Fibroblast of villous mesenchyme (primary cell): ENCODE data around the gene FAAP100. TPM values are rescaled to one million over a fixed set of nuclear protein-coding genes. Genes with fewer than 3 reads are reported as not detected.

Experiments
- DNase-seq: peaks from one replicate; pipeline ENCODE4 v3.0.0-alpha.2; 2010; ENCODE audit warnings: low read depth
- H3K4me3 ChIP-seq: 2 replicates; pipeline ENCODE4 v1.5.1; 2011; ENCODE audit warnings: low read depth, mild to moderate bottlenecking, low read length
- CTCF ChIP-seq: IDR thresholded peaks from 2 replicates; pipeline ENCODE4 v1.5.1; 2012; ENCODE audit warnings: low read depth, mild to moderate bottlenecking, low read length; ENCODE audit not compliant: insufficient read depth
- total RNA-seq: library from RNA; depleted of rRNA; stranded (reverse); fragments of >200 nt; gene quantifications from 2 replicates; pipeline ENCODE4 v1.2.3, GENCODE V29; 2012

Gene FAAP100
- total RNA-seq, 1 donor = 27.6 TPM

GRCh38 chr17:81529437-81529803 lies 22.7 kb downstream of the FAAP100 start:
- no peak for DNase-seq
- no peak for TF ChIP-seq CTCF
- no peak overlapping the region for H3K4me3 ChIP-seq

- TF ChIP-seq CTCF = no peak
- no peak overlapping the region for H3K4me3 ChIP-seq
- DNase-seq = no peak
Measured at GRCh38 chr17:81528651-81529436, 23.3 kb downstream of the FAAP100 start.

- TF ChIP-seq CTCF = no peak
- no peak overlapping the region for H3K4me3 ChIP-seq
- no peak for DNase-seq
Measured at GRCh38 chr17:81528384-81528650, 23.8 kb downstream of the FAAP100 start.

GRCh38 chr17:81527591-81528383 lies 24.4 kb downstream of the FAAP100 start, which contains the start of gene FSCN2:
Gene FSCN2, plus strand, starts transcription at chr17:81528377. Its CDS starts 155 bp downstream, at chr17:81528532.
- TF ChIP-seq CTCF = peak; percentile 11
- DNase-seq = no peak
- no peak within 1 kb of the TSS for H3K4me3 ChIP-seq

- no peak for TF ChIP-seq CTCF
- H3K4me3 ChIP-seq = no peak overlapping the region
- no peak for DNase-seq
Measured at GRCh38 chr17:81526662-81527571, 25.2 kb downstream of the FAAP100 start.

- no peak for TF ChIP-seq CTCF
- no peak overlapping the region for H3K4me3 ChIP-seq
- no peak for DNase-seq
Measured at GRCh38 chr17:81524865-81525159, 27.3 kb downstream of the FAAP100 start.
